Activated CD8-positive, alpha-beta memory T cell treated with anti-CD3 and anti-CD28 coated beads, Interleukin-2, amount 50 U/mL, for 24 hours (primary cell): Measurements from ENCODE around the gene COL17A1.

Source experiments
- DNase-seq: peaks from one replicate; pipeline ENCODE4 v3.0.0-alpha.2; 2020; ENCODE audit errors: extremely low read depth

COL17A1 gene

DNA sequence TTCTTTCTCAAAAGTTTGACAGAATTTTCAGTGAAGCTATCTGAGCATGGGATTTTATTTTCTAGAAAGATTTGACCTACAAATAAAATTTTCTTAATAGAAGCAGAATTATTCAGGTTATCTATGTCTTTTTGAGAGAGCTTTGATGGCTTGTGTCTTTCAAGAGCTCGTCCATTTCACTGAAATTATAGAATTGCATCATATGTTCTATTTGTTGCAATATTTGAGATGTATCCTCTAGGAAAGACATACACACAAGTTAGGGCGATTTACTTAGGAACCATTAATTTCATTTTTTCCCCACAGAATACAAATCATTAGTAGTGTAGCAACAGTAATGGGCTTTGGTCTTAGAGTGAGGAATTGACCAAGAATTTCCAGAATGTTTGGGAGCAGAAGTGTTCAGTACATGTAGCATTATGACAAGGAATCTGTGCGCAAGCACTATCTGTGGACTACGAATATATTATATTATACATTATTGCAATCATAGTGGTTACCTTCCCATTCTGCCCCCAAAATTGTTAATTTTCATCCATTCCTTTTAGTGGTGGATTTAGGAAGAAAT, 12.8 kb upstream of the COL17A1 start:
- DNase-seq: no peak

DNA sequence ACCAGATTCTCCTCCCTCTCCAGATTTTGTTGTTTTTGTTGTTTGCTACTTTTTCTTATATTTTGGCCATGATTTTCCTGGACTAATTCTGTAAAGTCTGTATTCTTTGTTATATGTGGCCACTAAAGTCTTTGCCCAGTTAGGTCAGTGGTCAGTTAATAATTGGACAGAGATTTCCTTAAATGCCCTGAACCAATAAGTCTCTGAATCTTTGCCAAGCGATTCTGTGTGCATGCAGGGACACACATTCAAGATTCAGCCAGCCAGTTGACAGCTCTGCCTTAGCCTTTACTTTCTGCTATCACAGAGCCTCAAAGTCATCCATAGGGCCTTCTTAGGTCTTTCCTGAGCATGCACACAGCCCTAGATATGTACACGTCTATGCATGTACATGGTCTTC, 11.0 kb upstream of the COL17A1 start:
- no peak for DNase-seq

DNA sequence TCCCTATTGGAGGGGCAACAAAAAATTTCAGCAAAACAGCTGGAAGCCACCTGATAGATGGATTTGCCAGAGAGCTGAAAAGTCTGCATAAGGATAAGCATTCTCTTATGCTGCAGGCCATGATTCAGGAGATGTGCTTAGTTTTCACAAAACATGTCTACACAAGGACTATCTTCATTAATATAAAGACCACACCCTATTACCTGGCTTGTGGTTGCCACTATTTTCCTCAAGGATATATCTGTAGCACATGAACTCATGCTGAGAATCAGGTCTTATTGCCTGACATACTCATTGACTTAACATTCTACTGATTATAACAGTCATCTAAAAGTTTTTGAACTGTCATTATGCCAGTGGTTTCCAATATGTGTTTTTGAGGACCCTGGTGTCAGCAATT, 7.1 kb upstream of the COL17A1 start:
- DNase-seq: no peak

DNA sequence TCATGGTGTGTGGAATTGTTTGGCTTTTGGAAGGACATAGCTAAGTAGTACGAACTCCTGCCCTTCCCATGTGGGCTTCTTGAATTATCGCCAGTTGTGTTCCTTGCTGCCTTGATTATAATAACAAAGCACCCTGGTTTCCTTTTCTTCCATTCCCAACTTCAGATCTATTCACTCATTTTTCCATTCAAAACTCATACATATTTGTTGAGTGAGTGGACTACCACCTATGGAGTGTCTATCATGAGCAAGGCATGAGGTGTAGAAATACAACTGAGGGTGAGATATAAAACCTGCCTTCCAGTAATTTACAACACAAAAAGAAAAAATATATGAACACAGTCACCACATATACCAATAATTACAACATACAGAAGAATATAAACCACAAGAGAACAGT, 4.9 kb upstream of the COL17A1 start:
- DNase-seq: no peak

DNA sequence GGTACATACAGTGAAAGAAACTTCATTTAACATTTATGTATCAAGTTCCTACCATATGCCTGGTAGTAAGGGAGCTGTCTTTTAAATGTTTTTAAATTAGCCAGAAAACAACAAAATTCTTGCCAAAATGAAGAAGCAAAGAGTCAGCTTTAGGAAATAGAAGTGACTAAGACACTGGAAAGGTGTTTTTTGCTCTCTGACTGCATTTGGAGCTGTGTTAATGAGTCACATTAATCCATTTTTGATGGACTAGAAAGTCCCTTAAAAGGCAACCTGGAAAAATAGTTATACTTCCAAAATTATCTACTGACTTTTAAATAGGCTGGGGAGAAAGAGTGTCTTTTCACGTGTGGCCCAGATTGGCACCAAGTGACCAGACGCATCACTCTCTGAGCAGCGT, 3.9 kb upstream of the COL17A1 start:
- no peak for DNase-seq

DNA sequence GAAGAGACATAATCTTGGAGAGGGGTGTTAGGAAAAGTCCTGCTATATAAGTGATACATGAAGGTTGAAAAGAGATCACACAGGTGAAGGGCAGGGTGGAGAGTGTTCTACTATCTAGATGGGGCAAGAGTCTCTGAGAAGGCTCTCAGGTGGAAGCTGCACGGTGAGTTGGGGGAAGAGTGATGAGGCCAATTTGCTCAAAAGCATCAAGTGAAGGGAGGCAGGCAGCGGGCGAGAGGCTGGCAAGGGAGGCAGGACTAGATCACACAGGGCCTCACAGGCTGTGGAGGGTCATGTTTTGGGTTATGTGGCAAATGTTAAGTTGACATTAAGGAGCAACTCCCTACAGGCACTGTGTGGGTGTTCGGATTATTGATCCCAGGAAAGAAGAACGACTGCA, 2.6 kb upstream of the COL17A1 start:
- no peak for DNase-seq

DNA sequence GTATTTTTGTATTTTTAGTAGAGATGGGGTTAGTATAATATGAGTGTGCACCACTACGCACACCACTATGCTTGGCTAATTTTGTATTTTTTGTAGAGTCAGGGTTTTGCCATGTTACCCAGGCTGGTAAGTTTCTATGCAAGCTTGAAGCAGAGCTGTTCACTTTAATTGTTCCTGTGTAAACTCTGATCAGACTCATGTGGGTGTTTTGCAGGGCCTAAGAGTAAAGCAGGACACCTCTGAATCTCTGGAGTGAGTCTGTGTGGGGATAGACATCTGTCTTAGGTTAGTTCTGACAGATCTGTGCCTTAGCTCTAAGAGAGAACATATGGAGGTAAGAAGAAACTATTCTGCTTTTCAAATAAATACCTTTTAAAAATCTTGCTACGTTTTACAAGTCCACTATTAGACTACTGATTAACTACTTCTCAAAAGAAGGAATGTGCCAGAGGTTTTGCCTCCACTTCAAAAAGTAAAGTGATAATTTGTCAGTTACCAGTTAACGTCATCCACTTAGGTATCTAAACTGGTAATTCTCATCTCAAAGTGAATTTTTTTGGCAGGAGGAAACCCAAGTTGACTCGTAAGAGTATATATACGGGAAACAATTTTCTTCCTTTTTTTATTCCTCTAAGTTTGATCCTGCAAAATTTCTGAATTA, 1.1 kb downstream of the COL17A1 start:
- DNase-seq: no peak

DNA sequence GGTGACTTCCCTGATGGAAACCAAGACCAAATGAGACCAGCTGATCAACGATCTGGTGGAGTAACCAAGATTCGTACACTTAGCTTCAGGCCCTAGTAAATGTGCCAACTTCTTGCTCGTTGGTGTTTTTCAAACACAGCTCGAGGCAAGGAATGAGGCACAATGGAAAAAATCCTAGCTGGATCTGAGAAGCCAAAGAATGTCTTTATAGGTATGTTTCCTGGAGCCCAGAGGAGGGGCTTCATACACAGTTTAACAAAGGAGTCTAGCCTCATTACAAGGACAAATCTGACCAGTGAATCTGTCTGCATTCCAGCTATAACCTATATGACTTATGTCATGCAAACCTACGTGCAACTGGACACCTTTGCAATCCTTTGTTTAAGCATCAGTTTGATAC, 3.7 kb downstream of the COL17A1 start:
- DNase-seq: no peak

DNA sequence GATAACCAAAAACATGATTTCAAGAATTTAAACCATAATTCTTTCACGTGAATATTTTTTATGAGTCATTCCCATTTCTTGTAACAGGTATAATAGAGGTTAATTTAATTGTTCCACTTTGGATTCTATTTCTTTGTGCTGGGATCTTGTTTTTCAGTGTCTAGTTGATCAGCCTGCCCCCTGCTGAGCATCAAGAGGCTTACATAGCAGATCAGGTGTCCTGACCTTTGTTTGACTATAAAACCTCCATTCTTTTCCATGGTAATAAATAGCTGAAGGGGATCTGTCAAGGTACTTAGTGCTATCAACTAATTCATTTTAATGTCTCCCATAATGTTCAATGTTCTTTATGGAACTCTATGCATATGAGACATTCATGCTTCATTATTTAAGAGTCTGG, 4.9 kb downstream of the COL17A1 start:
- DNase-seq: no peak

DNA sequence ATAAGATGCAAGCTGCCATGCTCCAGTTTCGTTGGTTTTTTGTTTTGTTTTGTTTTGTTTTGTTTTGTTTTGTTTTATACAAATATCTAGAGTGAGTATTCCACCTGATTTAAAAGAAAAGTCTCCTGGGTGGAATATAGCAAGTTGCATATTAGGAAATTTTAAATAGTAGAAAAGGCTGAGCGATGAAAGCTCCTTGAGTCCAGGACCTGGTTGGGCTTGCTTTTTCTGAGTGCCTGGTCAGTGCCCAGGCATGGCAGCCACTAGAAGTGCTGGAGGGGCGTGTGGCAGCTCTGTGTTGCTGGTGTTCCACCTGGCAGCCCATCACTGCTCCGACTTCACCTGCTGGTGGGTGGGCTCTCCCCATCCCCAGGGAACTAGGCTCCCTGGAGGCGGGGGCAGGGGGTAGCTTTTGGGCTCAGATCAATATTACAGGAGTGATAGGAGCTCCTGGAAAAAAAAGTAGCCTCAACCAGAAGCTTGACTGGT, 8.0 kb downstream of the COL17A1 start:
- DNase-seq: no peak

DNA sequence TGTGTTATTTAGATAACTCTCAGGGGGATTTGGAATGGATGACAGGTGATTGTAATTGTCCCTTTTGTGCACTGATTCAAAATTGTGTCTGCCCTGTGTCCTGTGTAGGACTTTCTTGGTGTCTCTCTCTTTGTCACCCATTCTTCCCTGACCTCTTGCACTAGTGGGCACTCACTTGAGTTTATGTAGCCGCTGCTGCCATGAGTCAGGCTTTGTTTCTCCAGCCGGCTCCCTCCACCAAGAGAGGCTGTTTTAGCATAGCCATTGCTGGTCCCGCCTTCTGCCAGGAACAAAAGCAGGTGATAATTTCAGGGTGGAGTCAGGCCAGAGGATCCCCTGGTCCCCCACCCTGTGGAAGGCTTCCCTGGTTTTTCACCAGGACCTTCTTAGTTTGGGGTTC, 8.4 kb downstream of the COL17A1 start:
- DNase-seq: no peak

DNA sequence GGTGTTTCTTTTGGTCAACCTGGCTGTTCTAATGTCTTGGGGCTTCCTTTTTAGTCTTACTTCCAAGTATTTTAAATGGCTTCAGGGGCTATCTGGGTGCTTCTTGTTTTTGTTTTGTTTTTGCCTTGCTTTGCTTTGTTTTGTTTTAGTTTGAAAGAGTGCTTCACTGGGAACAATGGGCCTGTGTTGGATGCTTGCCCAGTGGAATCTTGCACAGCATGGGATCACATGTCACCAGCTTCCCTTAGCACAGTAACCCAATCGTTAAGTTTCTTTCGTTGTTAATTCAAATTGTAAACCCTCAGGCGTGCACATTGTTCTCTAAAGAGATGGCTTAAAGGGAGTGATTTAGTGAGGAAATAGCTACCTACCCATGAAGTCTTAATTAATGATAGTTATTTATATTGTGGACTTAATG, 8.9 kb downstream of the COL17A1 start:
- DNase-seq: no peak

DNA sequence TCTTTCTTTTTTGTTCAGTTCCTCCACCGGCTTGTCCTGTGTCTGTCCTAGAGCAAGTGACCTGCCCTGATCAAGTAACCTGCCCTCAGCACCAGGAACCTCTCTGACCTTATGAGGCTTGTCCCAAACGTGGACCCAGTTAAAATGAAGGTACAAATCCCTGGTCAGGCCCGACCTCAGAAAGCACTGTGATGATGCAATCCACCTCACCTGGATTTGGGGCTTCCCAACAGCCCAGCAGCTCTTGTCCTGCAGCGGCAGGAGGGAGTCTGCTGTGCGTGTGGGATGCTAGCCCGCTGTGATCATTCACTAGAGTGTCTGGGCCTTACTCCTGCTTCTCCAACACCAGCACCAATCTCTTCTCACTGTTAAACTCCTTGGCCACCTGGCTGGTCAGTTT, 11.2 kb downstream of the COL17A1 start:
- no peak for DNase-seq

DNA sequence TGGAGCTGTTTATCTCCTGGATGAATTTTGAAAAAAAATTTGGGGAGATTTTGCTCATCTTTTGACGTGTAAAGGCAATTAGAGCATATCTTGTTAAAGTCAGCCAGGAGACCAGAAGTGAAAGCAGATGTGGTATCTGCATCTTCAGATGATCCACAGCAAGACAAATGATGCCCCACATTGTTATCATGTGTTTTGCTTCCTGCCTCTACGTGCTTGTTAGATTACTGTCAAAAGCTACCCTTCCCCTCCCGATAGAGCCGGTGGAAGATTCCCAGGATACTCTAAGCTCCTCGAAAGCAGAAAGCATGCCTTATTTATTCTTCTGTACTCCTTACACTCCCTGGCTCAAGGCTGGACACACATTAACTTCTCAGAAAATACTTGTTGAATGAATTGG, 12.9 kb downstream of the COL17A1 start:
- DNase-seq: no peak

DNA sequence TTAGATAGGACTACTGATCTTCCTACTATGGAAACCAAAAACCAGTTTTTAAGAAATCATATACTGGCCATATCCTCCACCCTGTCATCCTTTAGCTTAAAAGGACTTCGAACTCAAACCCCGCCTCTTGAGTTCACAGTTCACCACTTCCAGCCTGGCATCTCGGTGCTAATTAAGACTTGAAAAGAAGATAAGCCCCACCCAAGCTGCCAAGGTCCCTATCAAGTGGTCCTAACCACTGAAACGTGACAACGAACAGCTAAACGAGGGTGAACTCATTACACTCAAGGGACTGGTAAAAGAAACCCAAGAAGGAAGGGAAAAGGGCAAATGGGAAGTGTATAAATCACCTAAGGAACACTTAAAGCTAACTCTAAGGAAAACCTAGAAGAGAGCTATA, 16.1 kb downstream of the COL17A1 start:
- no peak for DNase-seq

DNA sequence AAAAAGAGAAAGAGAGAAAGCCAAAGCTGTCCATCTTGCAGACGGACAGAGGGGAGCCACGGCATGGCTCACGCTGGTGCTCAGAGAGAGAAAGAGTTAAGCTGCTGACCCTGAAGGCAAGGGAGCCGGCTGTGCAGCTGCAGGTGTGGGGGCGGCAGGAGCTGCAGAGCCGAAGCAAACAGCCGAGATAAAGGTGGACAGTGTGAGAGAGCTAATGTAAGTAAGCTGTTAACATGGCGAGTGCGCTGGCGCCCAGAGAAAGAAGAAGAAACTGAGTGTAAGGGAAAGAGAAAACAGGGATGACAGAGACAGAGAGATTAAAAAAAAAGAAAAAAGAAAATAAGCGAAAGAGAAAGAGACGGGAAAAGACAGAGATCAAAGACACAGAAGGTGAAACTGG, 18.2 kb downstream of the COL17A1 start:
- DNase-seq: no peak

DNA sequence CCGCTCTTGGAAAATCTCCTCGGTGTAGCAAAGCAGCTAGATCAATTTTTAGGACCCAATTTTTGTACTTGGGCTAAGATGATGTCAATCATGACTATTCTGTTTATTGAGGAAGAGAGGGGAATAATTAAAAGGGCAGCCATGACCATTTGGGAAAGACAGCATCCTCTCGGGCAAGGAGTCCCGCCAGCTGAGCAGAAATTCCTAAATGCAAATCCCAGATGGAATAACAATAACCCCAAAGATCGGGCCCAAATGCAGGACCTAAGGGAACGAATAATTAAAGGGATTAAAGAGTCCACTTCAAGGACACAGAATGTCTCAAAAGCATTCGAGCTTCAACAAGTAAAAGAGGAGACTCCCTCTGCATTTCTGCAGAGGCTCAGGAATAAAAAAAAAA, 18.7 kb downstream of the COL17A1 start:
- no peak for DNase-seq

DNA sequence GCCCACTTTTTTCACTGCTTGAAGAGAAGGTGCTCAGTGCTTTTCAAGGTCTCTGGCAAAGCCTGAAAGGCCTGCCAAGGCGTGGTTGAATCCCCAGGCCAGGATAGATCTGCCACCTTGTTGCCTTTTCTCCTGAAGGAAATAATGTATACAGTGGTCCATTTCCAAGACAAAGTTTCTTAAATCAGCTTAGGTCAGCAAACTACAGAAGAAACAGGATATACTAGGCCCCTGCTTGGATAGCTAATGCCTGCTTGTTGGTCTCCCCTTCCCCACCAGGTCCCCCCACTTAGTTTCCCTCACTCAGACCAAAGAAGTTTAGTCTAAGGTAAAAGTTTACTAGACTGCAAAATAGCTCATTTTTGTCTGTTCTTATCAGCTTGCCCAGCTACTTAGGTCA, 19.9 kb downstream of the COL17A1 start:
- DNase-seq: no peak

DNA sequence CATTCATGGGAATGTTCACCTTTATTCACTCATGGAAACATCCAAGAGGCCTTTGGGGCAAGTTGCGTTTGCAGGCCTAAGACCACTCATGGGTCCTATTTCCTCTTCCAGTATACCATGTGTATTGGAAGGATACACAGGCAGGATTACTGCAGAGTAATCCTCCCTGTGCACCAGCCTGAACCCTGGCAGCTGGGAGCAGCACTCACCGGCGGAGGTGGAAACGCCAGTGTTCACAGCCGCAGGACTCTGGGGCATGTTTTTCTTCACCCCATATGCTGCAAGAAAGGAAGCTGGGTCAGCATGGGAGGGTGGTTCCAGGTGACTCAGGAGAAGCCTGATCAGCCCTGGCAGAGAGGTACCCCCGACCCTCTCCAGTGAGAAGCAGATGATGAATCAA, 24.5 kb downstream of the COL17A1 start:
- no peak for DNase-seq

DNA sequence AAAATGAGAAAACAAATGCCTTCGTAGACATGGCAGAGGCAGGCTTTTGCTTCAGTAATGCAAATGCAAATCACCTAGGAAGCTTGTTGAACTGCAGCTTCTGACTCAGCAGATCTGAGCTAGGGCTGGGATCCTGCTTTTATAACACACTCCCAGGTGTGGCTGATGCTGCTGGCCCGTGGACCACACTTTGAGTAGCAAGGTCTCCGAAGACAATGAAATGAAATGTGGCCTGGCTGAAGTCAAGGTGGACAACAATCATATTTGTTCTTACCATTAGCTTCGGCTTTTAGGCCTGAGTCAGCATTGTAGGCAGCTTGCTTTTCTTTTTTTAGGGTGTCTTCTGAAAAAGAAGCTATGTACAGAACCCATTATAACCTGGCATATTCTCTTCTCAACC, 26.3 kb downstream of the COL17A1 start:
- DNase-seq: no peak

DNA sequence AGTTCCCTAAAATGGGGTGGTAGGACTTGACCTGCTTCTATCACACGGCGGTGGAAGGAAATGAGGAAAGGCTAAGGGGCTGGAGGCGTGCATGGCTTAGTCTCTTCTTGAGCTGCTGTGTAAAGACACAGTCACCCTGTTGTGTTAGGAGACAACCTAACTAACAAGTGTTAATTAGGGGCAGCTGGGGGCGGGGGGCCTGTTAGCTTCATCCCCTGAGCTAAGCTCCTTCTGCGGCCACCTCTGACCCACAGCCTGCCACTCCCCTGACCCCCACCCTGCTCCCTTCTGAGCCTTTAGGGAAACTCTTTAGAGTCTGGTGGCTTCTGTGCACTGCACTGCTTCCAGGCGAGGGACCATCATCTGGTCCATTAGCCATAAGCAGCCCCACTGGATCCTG, 28.0 kb downstream of the COL17A1 start:
- DNase-seq: no peak

DNA sequence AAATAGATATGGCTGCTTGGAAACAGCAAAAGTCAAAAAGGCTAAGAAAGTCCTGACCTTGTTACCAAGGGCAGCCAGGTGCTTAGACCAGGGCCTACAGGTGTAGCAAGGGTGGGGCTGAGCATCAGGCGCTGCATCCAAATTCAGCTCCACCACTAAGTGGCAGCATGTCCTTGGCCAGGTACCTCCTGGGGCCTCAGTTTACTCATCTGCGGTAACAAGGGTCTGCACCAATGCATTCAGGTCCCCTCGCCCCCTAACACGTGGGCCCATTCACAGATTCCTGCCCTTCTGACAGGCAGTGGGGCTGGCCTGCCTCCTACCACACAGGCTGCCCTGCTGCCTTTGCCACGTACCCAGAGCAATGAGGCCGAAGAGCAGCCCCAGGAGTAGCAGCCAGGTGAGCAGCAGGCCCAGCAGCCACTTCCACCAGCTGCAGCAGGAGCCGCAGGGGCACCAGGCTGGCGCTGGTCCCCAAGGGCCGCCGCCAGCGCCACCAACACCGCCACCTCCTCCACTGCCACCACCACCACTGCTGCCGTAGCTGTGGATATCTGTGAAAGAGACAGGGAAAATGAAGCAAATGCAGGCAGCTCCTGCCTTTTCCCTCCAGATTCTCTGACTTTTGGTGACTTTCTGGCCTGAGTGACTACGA, 28.9 kb downstream of the COL17A1 start:
- DNase-seq: no peak

DNA sequence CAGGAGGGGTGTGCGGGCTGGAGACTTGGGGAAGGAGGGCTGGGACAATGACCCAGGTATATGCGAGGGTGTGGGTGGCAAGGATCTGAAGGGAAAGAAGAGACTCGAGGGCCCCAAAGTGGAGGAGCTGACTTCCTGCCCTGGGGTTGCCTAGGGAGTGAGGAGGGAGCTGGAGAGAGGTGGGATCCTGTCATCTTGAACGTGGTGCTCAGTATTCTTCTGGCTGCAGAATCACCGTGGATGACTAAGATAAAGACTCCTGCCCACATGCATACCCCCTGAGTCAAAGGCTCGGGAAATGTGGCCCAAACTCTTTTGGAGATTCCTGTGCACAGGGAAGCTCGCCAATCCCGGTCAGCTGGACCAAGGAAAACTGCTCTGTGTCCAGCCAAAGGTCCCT, 31.2 kb downstream of the COL17A1 start:
- DNase-seq: no peak

DNA sequence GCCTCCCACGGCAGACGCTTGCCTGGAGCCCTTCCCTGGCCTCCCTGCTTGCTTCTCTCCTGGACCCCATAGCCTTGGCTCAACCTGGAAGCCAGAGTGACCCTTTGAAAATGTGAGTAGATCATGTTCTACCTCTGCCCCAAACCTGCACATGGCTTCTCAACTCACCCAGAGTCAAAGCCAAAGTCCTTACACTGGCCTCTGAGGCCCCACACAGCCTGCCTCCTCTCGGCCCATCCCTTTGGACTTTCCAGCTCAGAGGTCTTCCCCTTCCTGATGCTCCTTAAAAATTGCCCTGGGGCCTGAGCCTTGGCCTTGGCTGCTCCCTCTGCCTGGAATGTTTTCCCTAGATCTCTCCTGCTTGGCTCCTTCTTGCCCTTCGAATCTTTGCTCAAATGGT, 32.5 kb downstream of the COL17A1 start:
- DNase-seq: no peak
